GM12891 (cell line): ENCODE results near the gene APBA2.

Experiments
- DNase-seq: peaks from one replicate; pipeline ENCODE4 v3.0.0; 2011; ENCODE audit warnings: low spot score; ENCODE audit not compliant: insufficient read length
- FAIRE-seq: peaks from 2 replicates; lab custom pipeline; 2011; peaks lifted over from hg19 to GRCh38; lab: Jason Lieb, UNC
- PAX5 ChIP-seq: IDR thresholded peaks from 2 replicates; pipeline ENCODE4 v1.6.1; 2011; ENCODE audit warnings: low read length, moderate library complexity, mild to moderate bottlenecking; ENCODE audit not compliant: insufficient read depth, severe bottlenecking
- POLR2A ChIP-seq: IDR thresholded peaks from 2 replicates; pipeline ENCODE4 v1.6.1; 2011; ENCODE audit warnings: low read depth, low read length, control low read depth
- POLR2AphosphoS5 ChIP-seq: IDR thresholded peaks from 2 replicates; pipeline ENCODE4 v1.6.1; 2011; ENCODE audit warnings: low read depth, low read length, control low read depth
- POU2F2 ChIP-seq: IDR thresholded peaks from 2 replicates; pipeline ENCODE4 v1.6.1; 2011; ENCODE audit warnings: low read depth, mild to moderate bottlenecking, control low read depth, low read length, moderate library complexity
- SPI1 ChIP-seq: IDR thresholded peaks from 2 replicates; pipeline ENCODE4 v1.6.1; 2011; ENCODE audit warnings: low read depth, low read length, control low read depth
- TAF1 ChIP-seq: IDR thresholded peaks from 2 replicates; pipeline ENCODE4 v1.6.1; 2011; ENCODE audit warnings: low read depth, low read length, control low read depth

The APBA2 gene

GRCh38 chr15:29124581-29125381, 239.0 kb downstream of the APBA2 start:
- TF ChIP-seq TAF1 (no peak), SPI1 (no peak)
- FAIRE-seq, result no peak
- DNase-seq, result no peak

GRCh38 chr15:29125382-29126207, 239.8 kb downstream of the APBA2 start:
- TF ChIP-seq POU2F2 (no peak), POLR2A (no peak), PAX5 (no peak), TAF1 (no peak), POLR2AphosphoS5 (no peak), SPI1 (no peak)
- FAIRE-seq (no peak), DNase-seq (no peak)

DNA sequence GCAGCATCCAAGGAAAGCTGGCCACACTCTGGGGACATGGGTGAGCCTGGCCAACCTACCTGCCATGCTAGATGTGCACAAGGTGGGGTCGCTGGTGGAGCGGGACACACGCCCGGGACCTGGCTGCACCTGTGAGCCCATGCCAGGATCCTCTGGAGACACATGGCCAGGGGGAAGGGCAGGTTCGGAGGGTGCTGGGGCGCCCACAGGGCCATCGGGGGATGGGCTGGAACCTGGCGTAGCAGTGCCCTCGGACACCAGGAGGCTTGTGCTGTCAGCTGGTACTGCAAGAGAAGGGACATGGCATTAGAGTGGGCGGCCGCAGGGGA, 240.4 kb downstream of the APBA2 start:
- TF ChIP-seq TAF1 (no peak), SPI1 (no peak), POLR2AphosphoS5 (no peak), POU2F2 (no peak), PAX5 (no peak), POLR2A (no peak)
- DNase-seq, result no peak
- no peak for FAIRE-seq

DNA sequence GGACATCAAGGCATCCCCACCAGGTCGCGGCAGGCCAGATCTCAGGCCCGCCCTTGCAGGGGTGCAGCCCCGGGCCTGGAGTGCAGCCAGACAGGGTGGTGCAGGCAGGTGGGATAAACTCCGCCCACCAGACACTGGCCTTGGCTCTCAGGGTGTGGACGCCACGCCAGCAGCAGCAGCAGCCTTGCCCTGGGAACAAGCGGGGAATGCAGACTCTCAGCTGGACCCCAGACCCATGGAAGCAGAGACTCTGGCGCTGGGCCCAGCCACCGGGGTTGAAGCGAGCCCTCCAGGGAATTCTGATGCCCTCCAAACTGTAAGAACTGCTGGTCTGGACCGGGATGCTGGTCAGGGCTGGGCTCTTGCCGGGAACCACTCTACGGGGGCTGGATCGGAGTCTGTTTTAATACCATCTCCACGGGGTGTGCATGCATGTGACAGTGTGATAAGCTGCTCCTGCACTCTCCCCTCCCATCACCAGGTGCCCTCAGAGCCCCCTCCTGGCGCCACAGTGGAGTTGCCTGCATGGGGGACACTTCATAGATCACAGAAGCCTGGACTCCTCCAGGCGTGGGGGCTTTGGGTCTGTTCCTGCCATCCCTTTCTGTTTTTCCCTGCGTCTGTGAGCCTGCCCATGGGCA, 241.2 kb downstream of the APBA2 start:
- TF ChIP-seq TAF1 (no peak), POLR2AphosphoS5 (no peak), POU2F2 (no peak), SPI1 (no peak), POLR2A (no peak), PAX5 (no peak)
- no peak for DNase-seq
- FAIRE-seq, result no peak

DNA sequence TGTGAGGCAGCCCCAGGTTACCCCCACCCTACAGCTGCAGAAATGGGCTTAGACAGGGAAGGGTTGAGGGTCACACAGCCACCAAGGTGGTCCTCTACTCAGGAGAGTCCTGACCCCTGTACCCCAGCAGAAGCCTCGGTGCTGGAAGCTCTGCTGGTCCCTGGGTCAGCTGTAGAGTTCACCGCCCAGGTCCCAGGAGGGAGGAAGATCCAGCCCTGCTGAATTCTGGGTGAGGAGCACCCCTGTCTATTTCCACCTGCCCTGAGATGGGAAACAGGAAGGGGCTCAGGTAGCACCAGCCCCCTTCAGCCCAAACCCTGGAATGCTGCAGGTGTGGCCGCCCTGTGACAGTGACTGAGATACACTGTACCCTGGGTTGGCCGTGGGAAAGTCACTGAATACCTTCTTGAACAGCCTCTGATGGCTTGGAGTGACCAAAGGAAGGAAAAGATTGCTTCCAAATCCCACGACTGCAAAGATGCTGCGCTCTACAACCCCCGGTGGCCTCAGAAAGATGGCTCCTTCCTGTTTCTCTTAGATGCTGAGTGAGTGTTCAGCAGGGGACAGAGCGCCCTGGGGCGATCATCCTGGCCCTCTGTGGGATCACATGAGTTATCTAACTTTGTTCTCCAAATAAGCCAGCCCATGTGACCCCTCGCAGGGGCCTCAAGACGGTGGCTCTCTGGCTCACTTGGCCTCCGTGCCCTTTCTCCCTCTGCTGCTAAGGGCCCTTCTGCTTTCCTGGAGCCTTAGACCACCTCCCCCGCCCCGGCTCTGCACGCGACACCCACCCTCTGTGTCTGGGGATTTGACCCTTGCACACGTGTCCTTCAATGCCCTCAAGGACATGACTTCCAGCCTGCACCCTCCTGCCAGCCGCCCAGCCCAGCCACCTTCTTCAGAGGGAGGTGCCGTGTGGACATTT, 242.0 kb downstream of the APBA2 start:
- DNase-seq (no peak), FAIRE-seq (no peak)
- no peak for TF ChIP-seq POLR2AphosphoS5
- no peak for TF ChIP-seq PAX5
- TF ChIP-seq POU2F2, result no peak
- no peak for TF ChIP-seq SPI1
- no peak for TF ChIP-seq TAF1
- TF ChIP-seq POLR2A, result no peak

DNA sequence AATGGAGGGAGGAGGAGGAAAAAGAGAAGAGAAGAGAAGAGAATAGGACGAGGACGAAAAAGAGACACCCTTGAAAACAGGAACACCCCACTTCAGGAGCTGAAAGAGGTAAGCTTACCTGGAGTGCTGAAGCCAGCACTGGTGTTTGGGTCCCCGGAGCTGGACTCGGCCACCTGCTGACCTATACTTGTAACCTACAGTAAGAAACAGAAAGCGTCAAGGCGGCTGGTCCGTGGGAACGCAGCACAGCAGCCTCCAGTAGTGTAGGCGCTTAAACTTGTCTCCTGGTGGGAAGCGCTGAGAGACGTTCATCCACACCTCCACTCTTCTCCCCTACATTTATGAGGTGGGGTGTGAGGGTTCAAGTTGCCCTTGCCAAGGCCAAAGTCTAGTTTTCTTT, 242.9 kb downstream of the APBA2 start:
- FAIRE-seq, result no peak
- no peak for DNase-seq
- TF ChIP-seq POLR2AphosphoS5, result no peak
- TF ChIP-seq POU2F2, result no peak
- no peak for TF ChIP-seq TAF1
- no peak for TF ChIP-seq PAX5
- TF ChIP-seq SPI1, result no peak
- no peak for TF ChIP-seq POLR2A

- FAIRE-seq (no peak), DNase-seq (no peak)
- TF ChIP-seq PAX5, result no peak
- no peak for TF ChIP-seq SPI1
- no peak for TF ChIP-seq POLR2A
- no peak for TF ChIP-seq POU2F2
- TF ChIP-seq POLR2AphosphoS5, result no peak
- no peak for TF ChIP-seq TAF1
These were observed 243.4 kb downstream of the APBA2 start for GRCh38 chr15:29129221-29129620.

- DNase-seq (no peak), FAIRE-seq (no peak)
- TF ChIP-seq POLR2AphosphoS5 (no peak), SPI1 (no peak), POU2F2 (no peak), TAF1 (no peak), POLR2A (no peak), PAX5 (no peak)
These were observed 244.2 kb downstream of the APBA2 start for GRCh38 chr15:29129926-29130325.

DNA sequence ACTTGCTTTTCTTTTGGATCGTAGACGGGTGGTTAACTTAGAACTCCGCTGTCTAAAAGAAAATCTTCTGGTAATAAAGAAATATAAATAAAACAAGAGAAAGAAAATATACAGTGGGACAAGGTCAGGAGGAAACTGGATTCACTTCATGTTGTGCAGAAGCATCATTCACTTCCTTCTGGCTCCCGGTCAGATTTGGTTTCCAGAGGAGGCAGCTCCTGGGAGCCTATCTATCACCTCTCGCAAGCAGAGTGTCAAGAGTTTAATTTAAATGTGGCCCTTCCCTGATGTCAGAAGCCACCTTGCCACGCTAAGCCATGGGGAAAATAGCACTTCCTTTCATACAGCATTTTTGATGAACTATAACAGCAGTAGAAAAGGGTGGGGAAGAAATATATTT, 244.7 kb downstream of the APBA2 start:
- DNase-seq (no peak), FAIRE-seq (no peak)
- TF ChIP-seq POLR2A (no peak), POU2F2 (no peak), SPI1 (no peak), PAX5 (no peak), POLR2AphosphoS5 (no peak), TAF1 (no peak)
